ENCODE results near the gene HOTAIR.

HOTAIR gene

DNA sequence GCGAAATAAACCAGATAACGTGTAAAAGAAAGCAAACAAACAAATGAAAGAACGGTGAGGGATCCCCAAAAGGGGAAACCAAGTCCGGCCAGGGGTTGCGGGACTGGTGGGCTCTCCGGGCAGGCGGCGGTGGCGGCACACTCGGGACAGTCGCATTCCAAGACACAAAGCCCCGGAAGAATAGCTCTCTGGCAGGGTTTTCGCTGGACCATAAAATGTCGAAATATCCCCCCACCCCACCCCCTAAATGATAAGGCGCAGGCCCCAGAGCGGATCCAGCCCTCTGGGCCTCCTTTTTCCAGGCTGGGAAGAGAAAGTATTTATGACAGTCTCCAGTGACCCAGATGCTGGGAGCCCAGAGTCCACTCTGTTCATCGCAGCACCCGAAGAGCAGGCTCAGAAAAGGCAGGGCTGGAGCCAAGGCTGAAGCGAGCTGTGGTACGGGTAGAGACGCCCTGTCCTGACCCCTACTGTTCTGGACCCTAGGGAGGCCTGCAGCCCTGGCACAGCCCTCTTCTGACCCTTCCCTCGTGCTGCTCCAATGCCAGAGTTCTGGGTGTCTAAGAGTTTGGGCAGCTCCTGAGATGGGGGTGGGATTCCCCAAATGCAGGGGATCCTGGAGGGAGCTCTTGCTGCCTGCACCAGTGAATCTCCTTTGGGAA lies 31.9 kb upstream of the HOTAIR start:
- DNase-seq (ENCODE audit: low spot score): no peak
- in situ Hi-C loops (cut with MboI; ENCODE audit: low sequenced_read_pairs, unreplicated experiment): no loop called here
- TF ChIP-seq, protein P1, sequence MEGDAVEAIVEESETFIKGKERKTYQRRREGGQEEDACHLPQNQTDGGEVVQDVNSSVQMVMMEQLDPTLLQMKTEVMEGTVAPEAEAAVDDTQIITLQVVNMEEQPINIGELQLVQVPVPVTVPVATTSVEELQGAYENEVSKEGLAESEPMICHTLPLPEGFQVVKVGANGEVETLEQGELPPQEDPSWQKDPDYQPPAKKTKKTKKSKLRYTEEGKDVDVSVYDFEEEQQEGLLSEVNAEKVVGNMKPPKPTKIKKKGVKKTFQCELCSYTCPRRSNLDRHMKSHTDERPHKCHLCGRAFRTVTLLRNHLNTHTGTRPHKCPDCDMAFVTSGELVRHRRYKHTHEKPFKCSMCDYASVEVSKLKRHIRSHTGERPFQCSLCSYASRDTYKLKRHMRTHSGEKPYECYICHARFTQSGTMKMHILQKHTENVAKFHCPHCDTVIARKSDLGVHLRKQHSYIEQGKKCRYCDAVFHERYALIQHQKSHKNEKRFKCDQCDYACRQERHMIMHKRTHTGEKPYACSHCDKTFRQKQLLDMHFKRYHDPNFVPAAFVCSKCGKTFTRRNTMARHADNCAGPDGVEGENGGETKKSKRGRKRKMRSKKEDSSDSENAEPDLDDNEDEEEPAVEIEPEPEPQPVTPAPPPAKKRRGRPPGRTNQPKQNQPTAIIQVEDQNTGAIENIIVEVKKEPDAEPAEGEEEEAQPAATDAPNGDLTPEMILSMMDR (IDR thresholded peaks at IDR 0.05; ENCODE audit: borderline replicate concordance, control extremely low read depth, extremely low read depth, insufficient read depth, missing control alignments): no peak

DNA sequence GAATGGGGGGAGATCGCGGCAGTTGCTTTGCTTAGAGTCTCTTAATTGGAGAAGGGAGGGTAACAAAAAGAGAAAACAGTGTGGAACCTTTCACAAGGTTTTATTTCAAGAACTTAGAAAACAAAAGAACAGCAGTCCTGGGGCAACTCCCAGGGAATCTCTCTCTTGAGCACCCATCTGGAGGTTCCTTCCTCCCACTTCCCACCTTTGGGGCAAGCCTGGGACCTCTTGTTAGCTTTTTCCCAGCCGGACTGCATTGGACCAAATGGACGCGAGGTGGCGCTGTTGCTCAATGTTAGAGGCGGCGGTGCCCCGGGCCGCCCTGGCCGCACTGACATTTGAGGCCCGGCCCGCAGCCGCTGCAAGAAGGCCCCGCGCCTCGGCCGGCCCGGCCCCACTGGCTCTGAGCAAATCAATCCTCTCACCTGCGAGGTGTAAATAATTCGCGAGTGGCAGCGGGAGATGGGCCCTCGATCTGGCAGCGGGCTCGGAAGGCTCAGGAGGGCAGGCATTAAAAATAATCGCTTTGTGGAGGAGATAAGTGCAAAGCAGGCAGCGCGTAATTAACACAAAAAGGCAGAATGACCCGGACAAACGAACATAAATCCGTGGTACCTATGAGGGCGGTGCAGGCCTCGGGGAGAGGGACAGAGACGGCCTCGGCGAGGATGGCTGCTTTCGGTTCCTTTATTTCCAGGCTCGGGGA lies 31.3 kb upstream of the HOTAIR start:
- TF ChIP-seq, protein P1 (IDR thresholded peaks at IDR 0.05; ENCODE audit: borderline replicate concordance, control extremely low read depth, extremely low read depth, insufficient read depth, missing control alignments): peak; percentile 93
- in situ Hi-C loops (cut with MboI; ENCODE audit: low sequenced_read_pairs, unreplicated experiment): no loop called here
- DNase-seq (ENCODE audit: low spot score): peak; percentile 88

DNA sequence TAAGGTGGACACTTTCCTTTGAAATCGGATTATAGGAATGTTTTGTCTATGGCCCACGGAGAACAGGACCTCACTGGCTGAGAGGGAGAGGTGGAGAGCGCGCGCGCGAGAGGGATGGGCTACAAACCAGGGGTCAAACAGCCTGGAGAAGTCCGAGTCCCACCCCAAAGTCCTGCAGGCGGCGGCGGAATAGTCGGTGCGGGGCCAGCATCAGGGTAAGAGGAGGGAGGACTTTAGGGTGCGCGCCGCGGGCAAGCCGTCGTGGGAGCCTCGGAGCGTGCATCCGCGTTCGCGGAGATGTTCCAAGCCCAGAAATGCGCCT lies 30.7 kb upstream of the HOTAIR start:
- TF ChIP-seq, protein P1 (IDR thresholded peaks at IDR 0.05; ENCODE audit: borderline replicate concordance, control extremely low read depth, extremely low read depth, insufficient read depth, missing control alignments): no peak
- in situ Hi-C loops (cut with MboI; ENCODE audit: low sequenced_read_pairs, unreplicated experiment): no loop called here
- DNase-seq (ENCODE audit: low spot score): no peak

DNA sequence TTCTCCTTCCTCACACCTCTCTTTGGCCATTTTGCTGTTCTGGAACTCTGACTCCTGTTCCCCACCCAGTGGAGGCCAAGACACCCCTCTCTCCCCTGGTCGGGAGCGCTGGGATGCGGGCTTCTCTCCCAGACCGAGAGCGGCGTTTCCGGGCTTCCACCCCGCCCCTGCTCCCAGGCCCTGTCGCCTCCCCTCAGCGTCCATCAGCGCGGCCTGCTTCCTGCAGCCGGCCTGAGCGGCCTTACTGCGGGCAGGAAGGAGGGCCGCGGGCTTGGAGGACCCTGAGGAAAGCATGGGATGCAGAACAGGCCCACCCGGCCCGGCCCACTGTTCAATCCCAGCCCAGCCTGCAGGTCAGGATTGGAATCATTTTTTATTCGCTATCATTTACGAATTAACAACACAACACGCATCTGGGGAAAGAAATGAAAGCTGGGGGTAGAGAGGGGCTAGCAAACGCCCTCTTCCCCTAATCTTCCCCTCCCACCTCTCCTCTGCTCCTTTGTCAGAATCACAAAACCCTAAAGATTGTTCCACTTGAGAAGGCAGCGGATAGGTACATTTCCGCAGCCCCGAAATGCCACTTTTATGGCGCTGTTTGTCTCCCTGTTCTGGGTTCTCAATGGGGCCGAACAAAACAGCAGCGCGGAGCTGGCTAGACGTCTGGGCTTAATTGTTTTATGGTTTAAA lies 30.2 kb upstream of the HOTAIR start:
- in situ Hi-C loops (cut with MboI; ENCODE audit: low sequenced_read_pairs, unreplicated experiment): no loop called here
- TF ChIP-seq, protein P1 (IDR thresholded peaks at IDR 0.05; ENCODE audit: borderline replicate concordance, control extremely low read depth, extremely low read depth, insufficient read depth, missing control alignments): no peak
- no peak for DNase-seq (ENCODE audit: low spot score)

DNA sequence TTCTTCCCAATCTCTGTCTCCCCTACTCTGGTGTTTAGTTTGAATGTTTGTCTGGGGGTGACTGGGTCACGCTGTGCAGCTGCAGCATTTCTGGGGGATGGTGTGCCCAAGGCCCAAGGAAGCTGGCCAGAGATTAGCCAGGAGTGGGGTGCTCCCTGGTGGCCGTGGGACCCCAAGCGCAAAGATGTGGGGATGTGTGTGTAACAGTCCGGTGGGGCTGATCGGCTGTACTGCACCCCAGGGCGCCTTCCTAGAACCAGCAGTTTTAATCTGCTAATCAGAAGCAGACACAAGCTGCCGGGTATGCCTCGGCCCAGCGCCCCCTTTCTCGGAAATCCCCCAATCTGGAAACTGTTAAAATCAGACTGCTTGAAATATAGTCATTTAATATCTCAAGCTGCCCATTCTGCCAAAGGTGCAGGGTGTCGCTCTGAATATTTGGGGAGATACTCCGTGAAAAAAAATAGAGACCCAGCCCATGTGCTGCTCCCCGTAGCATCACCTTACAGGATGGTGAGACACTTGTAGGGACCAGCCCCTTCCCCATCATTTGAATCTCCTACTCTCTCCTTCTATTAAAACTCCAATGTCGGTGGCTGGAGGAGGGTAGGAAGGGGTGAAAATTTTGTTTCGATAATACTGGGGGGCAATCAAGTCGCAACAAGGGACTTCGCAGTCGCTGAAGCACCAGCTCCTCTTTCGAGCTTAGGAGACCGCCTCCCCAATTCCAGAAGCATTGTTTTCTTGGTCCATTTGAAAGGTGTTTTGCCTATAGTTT lies 29.5 kb upstream of the HOTAIR start:
- in situ Hi-C loops (cut with MboI; ENCODE audit: low sequenced_read_pairs, unreplicated experiment): no loop called here
- TF ChIP-seq, protein P1 (IDR thresholded peaks at IDR 0.05; ENCODE audit: borderline replicate concordance, control extremely low read depth, extremely low read depth, insufficient read depth, missing control alignments): peak; percentile 23
- no peak for DNase-seq (ENCODE audit: low spot score)

DNA sequence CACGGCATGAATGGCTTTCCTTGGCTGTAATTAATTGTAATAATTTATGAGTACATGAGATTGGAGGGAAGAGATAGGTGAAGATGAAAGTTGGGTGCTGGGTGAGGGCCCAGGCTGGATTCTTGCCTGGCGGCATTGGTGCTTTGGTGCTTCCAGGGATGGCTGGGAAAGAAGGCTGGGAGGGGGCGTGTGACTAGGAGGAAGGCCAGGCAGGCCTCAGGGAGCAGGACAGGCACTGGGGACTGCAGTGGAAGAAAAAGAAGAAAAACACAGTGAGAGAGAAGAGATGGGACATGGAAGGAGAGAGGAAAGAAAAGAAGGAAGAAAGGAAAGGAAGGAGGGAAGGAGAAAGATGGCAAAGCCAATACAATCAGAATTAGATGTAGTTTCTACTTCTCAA lies 28.9 kb upstream of the HOTAIR start:
- TF ChIP-seq, protein P1 (IDR thresholded peaks at IDR 0.05; ENCODE audit: borderline replicate concordance, control extremely low read depth, extremely low read depth, insufficient read depth, missing control alignments): no peak
- in situ Hi-C loops (cut with MboI; ENCODE audit: low sequenced_read_pairs, unreplicated experiment): no loop called here
- DNase-seq (ENCODE audit: low spot score): no peak
